ENCODE results near the gene FOXE3.

FOXE3 gene

GRCh38 chr1:47412437-47412836 is 3.6 kb upstream of the FOXE3 start:
- TF ChIP-seq, protein P1, sequence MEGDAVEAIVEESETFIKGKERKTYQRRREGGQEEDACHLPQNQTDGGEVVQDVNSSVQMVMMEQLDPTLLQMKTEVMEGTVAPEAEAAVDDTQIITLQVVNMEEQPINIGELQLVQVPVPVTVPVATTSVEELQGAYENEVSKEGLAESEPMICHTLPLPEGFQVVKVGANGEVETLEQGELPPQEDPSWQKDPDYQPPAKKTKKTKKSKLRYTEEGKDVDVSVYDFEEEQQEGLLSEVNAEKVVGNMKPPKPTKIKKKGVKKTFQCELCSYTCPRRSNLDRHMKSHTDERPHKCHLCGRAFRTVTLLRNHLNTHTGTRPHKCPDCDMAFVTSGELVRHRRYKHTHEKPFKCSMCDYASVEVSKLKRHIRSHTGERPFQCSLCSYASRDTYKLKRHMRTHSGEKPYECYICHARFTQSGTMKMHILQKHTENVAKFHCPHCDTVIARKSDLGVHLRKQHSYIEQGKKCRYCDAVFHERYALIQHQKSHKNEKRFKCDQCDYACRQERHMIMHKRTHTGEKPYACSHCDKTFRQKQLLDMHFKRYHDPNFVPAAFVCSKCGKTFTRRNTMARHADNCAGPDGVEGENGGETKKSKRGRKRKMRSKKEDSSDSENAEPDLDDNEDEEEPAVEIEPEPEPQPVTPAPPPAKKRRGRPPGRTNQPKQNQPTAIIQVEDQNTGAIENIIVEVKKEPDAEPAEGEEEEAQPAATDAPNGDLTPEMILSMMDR (conservative IDR thresholded peaks at IDR 0.05; ENCODE audit: low read depth, low read length), result no peak
- DNase-seq (ENCODE audit: low read depth), result no peak
- H3K4me3 ChIP-seq (ENCODE audit: low read depth, low read length), result no peak overlapping the region

DNA sequence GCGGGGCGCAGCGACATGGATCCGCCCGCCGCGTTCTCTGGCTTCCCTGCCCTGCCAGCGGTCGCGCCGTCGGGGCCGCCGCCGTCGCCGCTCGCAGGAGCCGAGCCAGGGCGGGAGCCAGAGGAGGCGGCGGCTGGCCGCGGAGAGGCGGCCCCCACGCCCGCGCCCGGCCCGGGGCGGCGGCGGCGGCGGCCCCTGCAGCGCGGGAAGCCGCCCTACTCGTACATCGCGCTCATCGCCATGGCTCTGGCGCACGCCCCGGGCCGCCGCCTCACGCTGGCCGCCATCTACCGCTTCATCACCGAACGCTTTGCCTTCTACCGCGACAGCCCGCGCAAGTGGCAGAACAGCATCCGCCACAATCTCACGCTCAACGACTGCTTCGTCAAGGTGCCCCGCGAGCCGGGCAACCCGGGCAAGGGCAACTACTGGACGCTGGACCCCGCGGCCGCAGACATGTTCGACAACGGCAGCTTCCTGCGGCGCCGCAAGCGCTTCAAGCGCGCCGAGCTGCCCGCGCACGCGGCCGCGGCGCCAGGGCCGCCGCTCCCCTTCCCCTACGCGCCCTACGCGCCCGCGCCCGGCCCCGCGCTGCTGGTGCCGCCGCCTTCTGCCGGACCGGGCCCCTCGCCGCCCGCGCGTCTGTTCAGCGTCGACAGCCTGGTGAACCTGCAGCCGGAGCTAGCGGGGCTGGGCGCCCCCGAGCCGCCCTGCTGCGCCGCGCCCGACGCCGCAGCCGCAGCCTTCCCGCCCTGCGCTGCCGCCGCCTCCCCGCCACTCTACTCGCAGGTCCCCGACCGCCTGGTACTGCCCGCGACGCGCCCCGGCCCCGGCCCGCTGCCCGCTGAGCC is 459 bp downstream of the FOXE3 start:
- TF ChIP-seq, protein P1 (conservative IDR thresholded peaks at IDR 0.05; ENCODE audit: low read depth, low read length), result no peak
- DNase-seq (ENCODE audit: low read depth), result no peak
- H3K4me3 ChIP-seq (ENCODE audit: low read depth, low read length), result peak overlapping the region; percentile 50

DNA sequence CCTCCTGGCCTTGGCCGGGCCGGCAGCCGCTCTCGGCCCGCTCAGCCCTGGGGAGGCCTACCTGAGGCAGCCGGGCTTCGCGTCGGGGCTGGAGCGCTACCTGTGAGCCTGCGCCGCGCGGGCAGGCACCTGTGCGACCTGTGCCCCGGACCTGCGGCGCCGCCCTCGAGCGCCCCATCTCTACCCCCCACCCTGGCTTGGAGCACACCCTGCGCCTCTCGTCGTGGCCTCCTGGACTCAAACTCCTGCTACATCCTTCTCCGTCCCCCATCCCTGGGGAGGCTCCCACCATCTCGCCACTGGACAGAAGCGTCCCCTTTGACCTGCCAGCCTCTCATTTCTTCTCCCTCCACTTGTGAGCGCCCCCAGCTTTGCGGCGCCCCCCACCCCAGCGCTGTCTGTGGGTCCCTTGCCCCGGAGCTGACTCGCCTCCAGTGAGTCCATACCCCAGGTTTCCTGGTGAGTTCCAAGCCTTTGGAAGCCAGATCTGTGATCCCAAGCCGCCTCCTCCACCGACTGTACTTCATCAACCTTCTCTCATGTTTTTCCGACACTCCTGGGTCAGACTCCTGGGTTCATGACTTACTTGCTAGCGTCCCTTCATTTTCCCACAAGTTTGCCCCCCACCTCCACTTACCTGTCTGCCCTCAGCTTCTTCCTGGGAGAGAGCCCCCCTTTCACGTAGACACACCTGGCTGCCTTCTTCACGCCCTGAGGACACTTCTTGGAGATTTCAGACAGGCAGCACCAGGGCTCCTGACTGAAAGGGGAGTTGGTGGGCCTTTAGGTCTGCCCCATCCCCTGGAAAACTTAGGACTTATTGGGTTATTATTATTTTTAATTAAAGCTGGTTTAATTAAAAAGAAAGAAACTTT is 1.3 kb downstream of the FOXE3 start:
- DNase-seq (ENCODE audit: low read depth), result no peak
- no peak overlapping the region for H3K4me3 ChIP-seq (ENCODE audit: low read depth, low read length)
- TF ChIP-seq, protein P1 (conservative IDR thresholded peaks at IDR 0.05; ENCODE audit: low read depth, low read length), result no peak

- no peak overlapping the region for H3K4me3 ChIP-seq (ENCODE audit: low read depth, low read length)
- DNase-seq (ENCODE audit: low read depth), result no peak
- TF ChIP-seq, protein P1 (conservative IDR thresholded peaks at IDR 0.05; ENCODE audit: low read depth, low read length), result no peak
These were observed 2.0 kb downstream of the FOXE3 start for GRCh38 chr1:47418122-47418521.

GRCh38 chr1:47418681-47419325 is 2.7 kb downstream of the FOXE3 start:
- no peak for DNase-seq (ENCODE audit: low read depth)
- TF ChIP-seq, protein P1 (conservative IDR thresholded peaks at IDR 0.05; ENCODE audit: low read depth, low read length), result no peak

GRCh38 chr1:47420547-47420946 is 4.5 kb downstream of the FOXE3 start:
- DNase-seq (ENCODE audit: low read depth), result no peak
- TF ChIP-seq, protein P1 (conservative IDR thresholded peaks at IDR 0.05; ENCODE audit: low read depth, low read length), result no peak
- no peak overlapping the region for H3K4me3 ChIP-seq (ENCODE audit: low read depth, low read length)

More at GRCh38 chr1:47418681-47419325, 2.7 kb downstream of the FOXE3 start:
- H3K4me3 ChIP-seq (ENCODE audit: low read depth, low read length), result no peak overlapping the region

All from choroid plexus epithelial cell (primary cell).